NOMO-1 treated with dmso at 0.1 percent for 144 hours (cell line): ENCODE results near the gene FGFR2.
"Not testable (repeated sequence)": the region's sequence is repeated elsewhere in the genome, so short reads cannot be mapped to it uniquely, and the experiment has no call there.

Source experiments
- DNase-seq: peaks from one replicate; lab custom pipeline; 2025; ENCODE audit not compliant: unreplicated experiment; lab: John Stamatoyannopoulos, UW

FGFR2 gene

DNA sequence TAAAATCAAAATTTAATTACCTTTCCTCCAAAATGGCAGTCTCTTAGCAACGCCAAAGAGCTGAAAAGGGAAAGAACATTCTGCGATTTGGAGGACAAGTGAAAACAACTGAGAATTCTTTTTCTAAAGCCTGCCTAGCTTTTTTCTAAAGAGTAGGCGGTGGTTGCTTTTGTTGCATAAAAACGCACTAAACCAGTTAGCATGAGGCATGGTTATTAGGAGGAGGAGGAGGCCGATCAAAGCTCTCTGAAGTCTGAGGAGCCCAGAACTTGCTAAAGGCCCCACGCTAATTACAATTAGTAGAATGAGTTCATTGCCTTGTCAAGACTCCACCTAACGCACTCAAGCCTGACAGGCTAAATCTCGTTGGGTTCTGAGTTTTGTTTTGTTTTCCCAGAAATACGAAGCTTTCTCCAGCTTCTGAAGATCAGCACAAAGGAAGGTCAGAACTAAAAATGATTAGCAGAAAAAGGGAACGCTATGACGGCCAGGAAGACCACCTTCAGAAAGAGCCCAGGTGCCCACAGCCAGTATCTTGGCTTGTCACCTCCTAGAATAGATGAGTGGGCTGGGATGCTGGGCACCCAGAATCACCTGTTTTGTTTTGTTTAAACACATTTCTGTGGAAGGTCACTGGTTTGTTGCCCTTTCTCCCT is 72.0 kb downstream of the FGFR2 start:
- DNase-seq = no peak

DNA sequence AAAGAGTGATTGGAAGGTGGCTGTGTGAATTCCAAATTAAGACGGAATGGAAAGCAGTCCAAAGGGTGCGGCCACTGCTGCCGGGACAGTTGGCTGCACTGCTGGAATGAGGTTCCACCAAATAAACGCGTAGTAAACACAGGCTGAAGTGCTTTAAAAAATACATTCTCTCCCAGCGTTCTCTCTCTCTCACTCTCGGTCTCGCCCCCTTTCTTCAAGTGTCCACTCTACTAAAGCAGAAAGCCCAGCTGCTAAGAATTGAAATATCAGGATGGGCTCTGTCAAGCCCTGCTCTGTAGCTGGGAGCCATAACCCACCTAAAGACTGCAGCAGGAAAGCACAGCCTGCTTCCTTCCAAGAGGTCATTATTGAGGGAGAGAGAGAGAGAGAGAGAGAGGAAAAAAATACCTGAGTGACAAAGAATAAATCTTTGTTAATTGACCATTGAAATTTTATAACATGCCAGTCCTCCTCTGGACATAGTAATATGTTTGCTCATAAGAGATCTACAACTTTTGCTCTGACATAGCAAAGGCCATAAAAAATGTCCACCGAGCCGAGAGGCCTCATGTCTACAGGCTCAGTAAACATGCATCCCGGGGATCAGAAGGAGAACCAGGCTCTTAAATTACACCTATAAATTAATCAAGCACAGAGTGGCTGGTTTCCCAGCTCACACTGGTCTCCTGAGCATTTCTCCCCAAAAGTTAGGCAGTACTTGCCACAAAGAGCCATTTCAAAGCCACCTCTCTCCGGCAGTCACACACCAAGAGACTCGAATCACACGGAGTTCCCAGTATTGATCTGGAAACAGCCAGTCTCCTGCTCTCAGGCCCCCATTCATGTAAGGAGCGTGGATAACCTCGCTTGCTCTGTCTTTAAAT is 72.8 kb downstream of the FGFR2 start:
- no peak for DNase-seq

DNA sequence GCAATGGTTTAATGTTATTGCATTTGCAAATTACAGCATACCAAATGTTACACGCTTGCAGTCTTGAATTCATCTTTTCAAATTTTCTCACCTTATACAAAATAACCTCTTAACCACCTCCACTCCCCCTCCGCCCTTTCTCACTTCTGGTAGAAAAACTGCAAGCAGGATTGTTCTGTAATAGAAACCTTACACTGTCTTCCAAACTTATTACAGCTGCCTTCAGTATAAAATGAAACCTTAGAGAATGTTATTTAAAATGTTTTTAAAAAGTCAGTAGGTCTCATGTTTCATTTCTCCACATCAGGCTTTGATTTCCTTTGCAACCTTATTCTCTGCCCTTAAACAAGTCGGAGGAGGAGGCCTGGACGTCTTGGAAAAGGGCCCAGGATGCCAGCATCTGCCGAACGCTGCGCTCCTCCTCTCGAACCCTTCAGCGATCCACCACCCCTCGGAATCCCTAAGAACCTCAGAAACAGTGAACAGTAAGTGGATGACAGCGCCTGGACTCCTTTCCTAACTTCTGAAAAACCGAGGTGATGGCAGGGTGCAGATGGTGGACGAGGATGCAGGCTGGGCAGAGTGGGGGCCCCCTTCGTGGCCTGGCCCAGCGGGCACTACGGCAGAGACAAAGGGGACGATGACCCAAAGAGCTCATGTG is 74.0 kb downstream of the FGFR2 start:
- no peak for DNase-seq

DNA sequence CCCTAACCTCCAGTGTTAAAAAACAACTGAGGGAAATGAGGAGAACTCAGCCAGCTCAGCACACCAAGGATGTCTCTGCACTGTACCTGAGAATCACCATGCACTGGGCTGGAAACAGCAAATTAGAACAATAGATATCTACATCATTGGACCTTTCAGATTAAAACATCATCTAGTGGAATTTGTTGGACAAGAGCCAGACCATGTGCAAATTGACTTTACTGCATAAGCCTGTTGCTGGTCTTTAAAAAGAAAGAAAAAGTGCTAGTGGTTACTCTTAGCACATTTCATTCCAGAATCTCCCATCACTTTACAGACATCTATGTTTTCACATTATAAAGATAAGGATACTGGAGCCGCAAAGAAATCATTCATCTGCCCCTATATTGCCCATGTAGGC is 75.4 kb downstream of the FGFR2 start:
- no peak for DNase-seq

DNA sequence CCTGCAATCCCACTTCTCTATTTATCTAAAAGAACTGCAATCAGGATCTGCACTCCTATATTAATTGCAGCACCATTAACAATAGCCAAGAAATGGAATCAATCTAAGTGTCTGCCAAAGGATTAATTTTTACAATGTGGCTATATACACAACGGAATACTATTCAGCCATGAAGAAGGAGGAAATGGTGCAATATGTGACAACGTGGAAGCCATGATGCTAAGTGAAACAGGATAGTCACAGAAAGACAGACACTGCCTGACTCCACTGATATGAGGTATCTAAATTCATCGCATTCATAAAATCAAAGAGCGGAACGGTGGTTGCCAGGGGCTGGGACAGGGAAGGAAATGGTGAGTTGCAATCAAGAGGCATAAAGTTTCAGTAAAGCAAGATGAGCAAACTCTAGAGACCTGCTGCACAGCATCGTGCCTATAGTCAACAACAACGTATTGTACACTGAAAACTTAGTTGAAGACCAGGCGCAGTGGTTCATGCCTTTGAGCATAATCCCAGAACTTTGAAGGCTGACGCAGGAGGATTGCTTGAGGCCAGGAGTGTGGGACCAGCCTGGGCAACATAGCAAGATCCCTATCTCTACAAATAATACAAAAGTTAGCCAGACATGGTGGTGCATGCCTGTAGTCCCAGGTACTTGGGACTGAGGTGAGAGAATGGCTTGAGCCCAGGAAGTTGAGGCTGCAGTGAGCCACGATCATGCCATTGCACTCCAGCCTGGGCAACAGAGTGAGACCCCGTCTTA is 76.3 kb downstream of the FGFR2 start:
- no peak for DNase-seq

DNA sequence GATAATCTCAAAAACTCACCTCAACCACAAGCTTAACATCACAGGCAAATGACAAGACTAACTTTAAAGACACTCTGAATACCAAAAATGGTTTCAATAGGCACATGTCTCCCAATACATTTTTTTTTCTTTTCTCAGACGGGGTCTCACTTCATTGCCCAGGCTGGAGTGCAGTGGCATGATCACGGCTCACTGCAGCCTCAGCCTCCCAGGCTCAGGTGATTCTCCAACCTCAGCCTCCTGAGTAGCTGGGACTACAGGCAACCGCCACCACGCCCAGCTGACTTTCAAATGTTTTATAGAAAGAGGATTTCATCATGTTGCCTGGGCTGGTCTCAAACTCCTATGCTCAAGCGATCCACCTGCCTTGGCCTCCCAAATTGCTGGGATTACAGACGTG is 77.7 kb downstream of the FGFR2 start:
- DNase-seq = not testable (repeated sequence)

DNA sequence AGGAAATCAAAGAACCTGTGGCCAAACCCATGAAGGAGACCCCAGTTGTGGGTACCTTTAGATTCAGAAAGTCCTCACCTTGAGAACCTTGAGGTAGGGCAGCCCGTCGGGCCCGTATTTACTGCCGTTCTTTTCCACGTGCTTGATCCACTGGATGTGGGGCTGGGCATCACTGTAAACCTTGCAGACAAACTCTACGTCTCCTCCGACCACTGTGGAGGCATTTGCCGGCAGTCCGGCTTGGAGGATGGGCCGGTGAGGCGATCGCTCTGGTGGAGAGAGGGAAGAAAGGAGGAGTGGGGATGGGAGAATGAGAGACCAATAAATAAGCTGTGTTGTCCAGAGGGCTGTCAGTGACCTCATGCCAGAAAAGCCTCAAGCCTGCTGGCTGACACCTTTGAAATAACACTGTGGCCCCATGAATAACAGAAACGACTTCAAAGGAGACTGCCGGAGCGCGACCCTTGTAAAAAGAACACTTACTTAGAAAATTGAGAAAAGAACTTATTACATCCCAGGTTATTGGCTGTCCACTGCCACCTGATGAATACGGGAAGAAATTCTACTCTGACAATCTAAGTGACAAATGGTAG is 78.2 kb downstream of the FGFR2 start:
- DNase-seq = no peak

DNA sequence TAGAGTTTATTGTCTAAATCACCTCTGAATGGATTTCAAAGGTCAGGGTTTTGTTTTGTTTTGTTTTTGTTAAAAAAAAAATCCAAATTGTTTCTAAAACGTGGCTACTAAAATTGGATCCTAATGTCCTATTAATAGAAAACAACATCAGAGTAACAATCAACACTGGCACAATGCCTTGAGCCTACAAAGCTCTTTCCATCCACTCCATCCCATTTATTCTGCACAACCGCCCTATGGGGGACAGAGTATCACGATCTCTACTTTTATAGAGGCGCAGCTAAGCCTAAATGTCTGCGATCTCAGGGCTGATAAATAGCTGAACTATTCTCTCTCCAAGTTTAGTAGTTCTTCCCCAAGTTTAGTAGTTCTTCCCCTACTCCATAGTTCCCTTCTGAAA is 78.8 kb downstream of the FGFR2 start:
- DNase-seq = no peak

DNA sequence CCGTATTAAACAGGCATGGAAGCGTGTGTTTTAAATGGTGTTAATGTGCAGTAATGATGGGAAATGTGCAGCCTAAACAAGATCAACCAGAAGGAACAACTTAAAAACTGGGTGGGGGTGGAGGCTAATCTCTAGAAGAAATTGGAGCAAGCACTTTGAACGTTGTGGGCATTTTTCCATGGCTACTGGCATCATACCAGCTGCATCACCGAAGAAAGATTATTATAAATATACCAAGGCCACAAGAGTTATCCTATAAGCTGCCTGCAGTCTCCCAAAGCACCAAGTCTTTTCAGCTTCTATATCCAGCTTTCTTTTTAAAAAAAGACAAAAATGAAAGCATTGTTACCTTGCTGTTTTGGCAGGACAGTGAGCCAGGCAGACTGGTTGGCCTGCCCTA is 79.9 kb downstream of the FGFR2 start:
- DNase-seq = no peak

DNA sequence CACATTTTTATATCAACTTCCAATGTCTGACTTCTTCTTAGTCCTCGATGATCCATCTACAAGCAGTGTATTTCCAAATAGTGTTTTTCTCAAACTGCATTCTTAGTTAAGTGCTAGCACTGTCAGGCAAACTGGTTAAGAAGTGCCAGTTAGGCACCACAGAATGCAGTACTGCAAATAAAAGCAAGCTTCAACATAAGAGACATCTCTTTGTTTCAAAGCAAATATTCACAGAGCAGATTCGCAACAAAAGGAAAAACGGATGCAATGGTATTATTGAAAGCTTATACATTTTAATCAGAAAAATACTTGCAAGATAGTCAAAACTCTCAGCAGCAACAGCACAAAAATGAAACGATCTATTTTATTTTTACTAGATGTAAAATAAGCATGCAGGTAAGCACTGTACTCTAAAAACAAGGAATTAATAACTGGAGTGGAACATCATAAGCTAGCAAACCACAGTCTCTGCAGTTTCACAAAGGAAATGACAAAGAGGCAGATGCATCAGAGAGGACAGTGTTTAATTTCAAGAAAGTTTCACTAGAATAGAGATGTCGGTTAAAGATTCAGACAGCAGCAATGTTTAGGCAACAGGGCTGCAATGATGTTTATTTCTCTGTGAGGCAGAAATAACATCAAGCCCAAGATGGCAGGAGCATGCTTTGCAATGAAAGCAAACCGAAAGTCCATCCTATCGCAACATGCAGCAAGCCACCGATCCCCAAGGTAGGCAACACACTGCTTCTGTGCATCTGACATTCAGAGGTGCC is 82.0 kb downstream of the FGFR2 start:
- DNase-seq = no peak

DNA sequence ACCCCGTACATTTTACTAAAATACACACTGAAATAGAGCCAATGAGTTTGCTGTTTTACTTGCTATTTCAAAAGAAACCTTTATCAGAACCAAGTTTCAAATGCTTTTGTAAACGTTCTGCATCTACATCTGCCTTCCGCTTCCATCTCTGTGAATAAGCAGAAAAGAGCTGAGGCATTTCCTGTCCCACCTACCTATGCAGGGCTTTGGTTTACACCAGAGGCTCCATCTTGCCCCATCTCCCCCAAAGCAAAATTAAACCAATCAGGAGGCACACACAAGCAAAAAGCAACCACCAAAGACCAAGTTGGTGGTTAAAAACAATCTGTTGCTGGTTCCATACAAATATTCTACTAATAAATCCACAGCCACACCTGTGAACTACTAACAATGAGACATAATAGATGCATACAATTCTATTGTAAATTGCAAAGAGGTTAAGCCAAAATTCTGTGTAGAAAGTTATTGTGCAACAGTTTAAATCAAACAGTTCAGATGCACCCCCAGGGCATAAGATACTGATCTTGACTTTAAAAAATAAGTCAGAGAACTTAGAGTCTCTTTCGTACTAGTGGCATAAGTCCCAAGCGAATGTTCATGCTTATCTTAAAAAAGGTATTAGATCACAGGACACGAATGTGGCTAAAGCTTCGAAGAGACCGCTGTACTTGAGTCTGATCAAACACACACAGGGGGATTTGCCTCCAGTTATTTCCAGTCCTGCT is 83.9 kb downstream of the FGFR2 start:
- no peak for DNase-seq

DNA sequence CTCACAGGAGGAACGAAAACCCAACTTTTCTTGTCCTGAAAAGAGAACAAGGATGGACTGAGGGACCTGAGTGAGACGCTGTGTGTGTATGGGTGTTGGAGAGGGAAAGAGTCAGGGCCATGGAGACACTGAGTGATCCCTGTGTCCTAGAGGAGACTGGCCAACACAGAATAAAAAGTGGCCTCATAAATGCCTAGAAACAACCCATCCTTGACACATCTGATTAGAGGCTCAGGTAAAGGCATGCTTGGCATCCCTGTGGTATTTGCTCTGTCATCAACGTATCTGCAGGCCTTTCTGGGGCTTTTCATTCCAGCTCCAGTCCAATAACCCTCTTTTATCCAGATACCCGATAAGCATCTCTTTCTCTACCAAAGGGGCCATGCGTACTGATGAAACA is 86.3 kb downstream of the FGFR2 start:
- no peak for DNase-seq

DNA sequence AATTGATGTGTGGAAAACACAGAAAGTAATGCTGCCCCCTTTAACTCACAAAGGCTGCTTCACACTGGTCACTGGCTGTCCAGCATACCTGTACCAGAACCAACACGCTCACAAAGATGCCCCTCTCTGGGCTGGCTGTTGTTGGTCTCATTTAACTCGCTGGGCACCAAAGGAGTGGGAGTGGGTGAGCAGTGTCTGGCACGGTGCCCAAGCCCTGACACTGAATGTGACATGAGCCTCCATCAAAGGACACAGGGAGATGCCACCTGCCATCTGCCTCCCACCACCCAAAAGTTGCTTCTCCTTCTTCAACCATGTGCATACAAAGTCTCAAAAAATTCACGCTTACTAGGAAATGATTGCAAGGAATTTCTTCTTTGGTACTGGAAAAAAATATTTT is 86.8 kb downstream of the FGFR2 start:
- DNase-seq = no peak

DNA sequence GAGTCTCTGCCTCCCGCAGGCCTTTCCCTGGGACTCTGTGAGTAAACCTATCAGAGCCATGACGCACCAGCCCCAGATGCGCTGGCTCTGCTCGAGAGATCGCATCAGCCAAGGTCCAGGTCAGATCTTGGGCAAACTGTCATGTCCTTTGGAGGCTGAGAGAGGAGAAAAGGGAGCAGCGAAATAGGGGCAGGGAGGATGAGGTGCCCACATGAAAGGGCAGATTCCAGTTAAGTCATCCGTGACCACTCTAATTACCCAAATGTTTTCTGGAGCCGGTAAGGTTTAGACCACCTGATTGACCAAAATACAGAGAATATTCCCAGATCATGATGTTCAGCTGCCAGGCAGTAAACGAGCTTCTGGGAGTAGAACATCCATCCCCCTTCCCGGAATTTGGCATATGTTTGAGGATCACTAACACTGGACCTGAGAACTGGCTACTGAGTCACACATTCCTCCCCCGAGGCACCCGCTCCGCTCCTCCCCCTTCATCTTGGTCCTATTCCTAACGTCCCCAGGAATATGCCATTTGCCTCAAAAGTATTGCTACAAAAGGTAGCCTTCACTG is 88.0 kb downstream of the FGFR2 start:
- DNase-seq = no peak

DNA sequence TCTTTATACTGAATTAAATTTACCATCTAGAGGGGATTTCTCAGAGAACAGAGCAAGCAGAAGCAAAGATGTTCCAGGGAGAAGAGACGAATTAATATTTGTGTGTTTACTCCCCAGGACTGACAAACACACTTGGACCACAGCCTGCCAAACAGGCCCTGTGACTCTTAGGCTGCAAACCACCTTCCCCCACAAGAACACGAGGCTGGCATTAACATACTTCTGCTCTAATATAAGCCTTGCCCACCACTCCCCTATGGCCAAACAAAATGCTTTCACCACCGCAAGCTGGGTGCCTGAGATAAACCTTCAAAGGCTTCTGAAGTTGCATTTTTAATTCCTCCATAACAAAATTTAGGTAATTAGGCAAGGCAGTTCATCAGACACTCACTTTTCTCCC is 88.4 kb downstream of the FGFR2 start:
- DNase-seq = no peak

DNA sequence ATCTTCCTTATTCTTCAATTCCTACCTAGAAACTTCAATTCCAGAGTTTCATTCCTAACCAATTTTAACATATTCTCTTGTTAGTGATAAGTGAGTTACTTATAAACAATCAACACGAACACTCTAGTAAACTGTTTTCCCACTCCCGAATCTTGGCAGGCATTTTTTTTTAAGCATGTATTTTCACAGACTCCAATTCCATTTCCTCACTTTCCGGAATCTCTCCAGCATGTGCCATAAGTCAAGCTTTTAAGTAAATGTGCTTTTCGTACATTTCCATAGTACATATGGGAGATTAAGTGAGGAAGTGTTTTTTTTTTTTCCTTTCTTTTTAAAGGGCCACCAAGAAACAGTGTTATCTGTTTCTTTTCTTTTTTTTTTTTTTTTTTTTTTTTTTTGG is 89.1 kb downstream of the FGFR2 start:
- DNase-seq = no peak

DNA sequence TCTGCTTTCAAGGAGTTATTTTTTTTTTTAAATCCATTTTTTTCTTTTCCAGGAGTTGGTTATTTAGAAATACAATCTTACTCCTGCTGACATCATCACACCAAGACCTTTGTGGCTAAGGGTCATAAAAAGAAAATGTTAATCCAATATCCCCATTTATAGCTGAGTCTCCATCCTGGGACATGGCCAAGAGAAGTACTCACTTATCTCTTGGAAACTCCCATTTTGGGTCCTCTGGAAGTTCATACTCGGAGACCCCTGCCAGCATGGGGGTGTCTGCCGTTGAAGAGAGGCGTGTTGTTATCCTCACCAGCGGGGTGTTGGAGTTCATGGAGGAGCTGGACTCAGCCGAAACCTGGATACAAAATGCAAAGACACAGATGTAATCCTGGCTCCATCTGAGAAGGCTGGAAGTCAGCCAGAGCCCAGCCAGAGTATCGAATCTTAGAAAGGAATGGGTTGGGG is 94.6 kb downstream of the FGFR2 start:
- no peak for DNase-seq

DNA sequence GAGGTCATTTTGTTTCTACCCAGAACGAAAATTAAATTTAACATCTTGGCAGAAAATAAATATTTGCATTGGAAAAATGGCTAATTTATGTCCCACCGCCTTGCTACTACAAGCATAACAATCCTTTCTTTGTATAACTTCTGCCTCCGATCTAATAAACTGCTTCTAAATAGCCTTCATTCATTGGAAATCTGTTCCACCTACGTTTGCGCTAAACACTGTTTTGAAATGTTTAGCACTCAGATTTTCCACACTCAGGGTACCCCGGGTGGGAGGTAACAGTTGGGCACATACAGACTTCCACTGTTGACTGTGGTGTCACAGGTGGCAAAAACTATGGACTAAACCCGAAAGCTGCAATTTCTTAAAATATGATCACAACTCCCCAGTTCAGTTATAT is 96.4 kb downstream of the FGFR2 start:
- DNase-seq = no peak

DNA sequence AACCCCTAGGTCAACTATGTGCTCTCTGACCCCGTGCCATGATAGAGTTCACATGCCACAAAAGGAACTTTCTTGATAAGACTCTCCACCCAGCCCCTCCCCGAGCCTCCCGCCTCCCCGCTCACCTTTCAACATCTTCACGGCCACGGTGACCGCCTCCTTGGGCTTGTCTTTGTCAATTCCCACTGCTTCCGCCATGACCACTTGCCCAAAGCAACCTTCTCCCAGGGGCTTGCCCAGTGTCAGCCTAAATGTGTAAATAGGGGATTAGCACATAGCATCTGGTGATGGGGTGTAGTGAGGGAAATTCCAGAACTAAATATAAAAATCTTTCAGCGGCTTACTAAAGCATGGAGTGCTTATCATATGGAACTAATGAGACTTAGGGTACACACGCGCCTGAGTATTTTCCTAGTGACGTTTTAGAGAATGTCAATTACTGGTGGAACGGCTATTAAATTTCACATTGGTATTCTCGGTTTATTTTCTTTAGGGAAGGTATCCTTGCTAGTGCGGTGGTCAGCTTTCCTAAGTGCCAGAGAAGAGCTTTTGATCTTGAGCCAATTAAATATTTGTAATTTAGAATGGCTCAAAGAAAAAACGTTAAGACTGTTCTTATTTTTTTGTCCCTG is 97.4 kb downstream of the FGFR2 start:
- DNase-seq = no peak
